ENCODE measurements around the gene INPP4A.
"Not testable (repeated sequence)": the region's sequence is repeated elsewhere in the genome, so short reads cannot be mapped to it uniquely, and the experiment has no call there.

The INPP4A gene

DNA sequence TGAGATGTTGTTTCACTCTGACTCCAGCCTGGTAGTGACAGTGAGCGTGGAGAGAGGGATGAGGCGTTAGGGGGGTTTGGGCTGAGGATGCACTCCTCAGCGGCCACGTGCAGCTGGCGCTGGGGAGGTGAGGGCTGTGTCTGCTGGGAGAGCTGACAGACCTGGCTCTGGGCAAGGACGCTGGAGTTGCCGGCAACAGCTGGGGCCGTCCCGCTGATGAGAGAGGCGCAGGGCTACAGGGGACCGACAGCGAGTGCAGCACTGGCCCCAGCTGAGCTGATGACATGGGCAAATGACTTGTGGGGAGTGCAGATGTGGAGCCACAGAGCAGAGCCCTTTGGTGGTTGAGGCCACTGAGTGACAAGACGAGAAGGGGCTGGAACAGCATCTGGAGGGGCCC is 125.3 kb downstream of the INPP4A start:
- no peak for DNase-seq

DNA sequence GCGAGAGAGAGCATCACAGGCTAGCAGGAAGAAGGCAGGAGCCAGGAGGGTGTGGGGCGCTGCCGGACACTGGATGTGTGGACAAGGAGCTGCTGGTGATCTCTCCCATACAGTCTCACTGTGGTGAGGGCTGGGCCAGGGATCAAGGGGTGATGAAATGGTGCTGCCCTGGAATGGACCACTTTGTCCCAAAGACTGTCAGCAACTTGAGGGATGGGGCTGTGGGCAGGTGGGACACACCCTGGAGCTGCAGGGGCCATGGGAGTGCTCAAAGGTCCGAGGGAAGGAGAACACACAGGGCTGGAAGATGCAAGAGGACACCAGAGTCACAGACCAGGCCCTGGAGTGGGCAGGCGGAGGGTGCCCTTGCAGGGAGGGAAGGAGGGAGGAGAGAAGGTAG is 125.7 kb downstream of the INPP4A start:
- no peak for DNase-seq

DNA sequence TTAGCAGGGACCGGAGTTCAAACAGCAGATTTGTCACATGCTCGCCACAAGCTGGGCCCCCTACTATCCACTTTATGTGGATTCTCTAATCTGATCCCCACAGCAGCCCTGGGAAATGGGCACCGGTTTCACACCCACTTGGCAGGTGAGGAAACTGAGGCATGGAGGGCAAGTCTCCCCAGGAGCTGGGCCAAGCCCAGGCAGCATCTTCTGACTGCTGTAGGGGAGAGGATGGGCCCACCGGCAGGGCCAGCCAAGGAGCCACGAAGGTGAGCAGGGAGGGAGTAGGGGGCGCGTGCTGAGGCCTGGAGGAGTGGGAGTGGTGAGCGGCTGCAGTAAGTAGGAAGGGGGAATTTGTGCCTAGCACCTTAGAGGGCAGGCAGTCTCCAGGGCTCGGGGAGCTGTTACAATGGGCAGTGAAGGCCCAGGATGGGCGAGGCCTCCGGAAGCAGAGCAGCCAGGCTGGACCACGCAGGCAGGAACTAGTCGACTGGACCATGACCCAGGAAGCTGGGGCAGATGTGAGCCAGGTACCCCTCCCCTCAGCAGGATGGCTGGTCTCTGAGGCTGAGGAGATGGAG is 126.6 kb downstream of the INPP4A start:
- DNase-seq: no peak

DNA sequence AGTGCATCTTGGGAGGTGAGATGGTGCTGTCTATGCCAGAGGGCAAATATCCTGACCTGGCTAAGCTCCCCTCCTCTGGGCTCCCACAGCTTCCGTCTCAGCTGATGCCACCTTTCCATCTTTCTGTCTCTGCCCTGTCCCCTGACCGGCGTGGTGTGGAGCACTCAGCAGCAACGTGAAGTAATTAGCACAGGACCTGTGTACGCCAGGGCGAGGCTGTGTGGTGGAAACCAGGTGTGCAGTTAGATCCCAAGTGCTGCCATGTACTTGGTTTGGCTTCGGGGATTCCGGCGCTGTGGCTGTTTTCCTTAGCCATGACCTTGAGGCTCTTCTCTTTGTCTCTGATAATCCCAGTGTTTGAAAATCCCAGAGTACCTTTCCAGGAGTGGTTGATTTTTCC is 127.1 kb downstream of the INPP4A start:
- DNase-seq: no peak

DNA sequence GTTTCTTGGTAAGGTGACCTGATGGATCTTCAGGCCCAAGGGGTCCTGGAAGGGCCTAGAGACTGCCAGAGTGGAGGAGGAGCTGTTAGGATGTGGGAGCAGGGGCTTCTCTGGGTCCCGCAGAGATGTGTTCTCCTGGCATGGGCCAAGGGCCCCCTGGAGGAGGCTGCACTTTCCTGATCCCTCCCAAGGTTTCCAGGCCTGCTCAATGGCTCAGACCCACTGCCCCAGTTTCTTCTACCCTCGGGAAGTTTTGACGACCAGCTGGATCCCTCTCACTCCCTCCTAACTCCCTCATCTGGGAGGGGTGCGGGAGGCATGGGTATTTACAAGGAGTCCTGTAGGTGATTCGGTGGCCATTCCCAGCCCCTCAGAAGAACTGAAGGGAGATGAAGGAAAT is 127.6 kb downstream of the INPP4A start:
- DNase-seq: no peak

DNA sequence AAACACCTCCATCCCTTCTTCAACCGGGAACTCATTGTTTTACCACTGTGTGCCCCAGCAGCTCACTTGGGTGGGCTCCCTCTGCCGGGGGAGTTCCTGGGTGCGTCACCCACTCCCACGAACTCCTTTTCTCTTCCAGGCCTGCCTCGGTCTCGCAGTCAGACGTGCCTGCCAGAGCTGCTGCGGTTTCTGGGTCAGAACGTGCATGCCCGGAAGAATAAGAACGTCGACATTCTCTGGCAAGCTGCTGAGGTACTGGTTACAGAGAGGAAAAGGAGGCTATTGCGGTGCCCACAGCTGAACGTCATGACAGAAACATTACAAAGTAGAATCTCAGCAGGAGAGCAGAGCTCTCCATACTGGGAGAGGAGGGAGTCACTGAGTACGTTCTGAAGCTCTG is 128.0 kb downstream of the INPP4A start:
- DNase-seq: no peak

DNA sequence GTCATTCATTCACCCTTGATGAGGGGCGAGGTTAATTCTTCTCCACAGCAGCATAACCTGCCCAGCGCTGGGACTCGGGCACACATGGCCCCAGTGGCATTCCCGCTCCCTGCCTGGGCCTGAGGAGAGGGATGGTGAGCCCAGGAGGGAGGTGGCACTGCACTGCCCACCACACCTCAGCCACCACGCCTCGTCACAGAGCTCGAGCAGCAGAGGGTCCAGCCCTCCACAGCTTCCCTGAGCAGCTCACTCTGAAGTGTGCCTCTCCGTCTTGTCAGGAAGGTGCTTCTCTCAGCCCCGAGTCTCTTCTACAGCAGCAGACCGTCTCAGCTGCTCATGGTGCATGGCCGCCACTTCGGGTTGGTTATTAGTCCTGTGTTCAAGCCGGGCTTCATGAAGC is 128.8 kb downstream of the INPP4A start:
- DNase-seq: no peak

DNA sequence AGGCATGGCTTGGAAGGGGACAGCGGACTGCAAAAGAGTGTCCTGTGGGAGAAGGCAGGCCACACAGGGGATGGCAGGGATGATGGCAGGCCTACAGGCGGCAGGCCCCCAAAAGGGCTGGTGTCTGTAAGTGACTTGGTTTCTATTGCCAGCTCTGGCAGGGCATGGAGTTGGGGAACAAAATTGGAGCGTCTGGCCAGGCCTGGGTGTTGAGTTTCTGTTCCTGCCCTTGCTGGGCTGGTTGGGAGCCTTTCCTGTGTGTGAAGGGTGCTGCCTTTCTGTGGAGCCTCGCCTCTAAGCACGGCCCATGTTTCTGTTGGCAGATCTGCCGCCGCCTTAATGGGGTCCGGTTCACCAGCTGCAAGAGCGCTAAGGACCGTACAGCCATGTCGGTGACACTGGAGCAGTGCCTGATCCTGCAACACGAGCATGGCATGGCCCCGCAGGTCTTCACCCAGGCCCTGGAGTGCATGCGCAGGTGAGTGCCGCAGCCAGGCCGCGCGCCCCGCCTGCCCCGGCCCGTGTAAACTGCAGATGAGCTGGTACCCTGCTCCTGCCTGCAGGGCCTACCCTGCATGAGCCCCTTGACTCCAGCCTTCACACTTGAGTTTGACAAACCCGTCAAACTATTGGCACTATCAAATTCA is 132.1 kb downstream of the INPP4A start:
- DNase-seq: no peak

DNA sequence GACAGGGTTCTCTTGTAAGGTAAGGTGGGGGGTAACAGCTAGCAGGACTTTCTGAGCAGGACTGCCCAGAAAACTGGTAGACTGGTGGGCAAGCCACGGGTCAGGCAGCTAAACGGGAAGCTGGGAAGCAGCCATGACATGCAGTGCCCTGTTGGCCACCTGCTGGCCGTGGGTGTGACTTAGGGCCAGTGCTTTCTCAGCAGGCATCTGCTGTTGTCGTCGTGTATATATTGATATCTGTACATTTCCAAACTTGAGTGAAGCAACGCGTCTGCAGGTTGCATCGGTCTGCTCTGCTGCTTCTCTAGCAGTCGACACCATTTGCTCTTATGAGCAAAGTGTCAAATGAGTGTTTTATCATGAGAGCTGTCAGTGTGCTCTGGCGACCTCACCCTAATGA is 132.7 kb downstream of the INPP4A start:
- no peak for DNase-seq

DNA sequence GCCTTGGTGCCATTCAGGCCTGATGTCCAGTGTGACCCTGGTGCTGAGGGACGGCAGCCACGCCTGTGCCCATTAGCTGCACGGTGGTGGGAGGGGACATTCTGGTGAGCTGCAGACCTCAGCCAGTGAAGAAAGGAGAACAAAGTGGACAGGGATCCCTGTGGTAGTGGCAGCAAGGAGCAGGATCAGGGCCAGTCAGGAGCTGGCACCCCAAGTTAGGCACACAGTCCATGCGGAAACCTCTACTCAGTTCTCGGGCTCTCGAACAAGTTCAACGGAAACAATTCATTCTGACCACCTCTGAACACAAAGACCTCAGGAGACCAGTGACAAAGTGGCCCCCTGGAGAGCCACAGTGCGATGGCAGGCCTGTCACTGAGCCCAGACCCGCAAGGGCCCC is 133.6 kb downstream of the INPP4A start:
- no peak for DNase-seq

DNA sequence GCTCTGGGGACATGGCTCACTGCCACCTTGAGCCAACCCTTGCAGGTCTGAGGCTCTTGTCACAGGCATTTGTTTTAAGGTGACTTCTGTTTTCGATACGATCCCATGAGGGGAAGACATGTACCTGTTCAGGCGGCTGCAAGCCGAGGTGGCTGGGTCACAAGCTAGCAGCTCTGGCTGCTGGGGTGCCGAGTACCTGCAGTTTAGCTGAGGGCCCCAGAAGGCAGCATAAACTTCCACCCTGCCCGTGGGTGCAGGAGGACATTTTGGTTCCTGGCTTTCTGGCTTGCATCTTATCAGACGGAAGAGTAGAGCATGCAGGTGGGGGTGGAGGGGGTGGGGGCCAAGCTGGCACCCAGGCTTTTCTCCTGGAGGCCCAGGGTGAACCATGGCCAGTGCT is 135.3 kb downstream of the INPP4A start:
- DNase-seq: no peak

DNA sequence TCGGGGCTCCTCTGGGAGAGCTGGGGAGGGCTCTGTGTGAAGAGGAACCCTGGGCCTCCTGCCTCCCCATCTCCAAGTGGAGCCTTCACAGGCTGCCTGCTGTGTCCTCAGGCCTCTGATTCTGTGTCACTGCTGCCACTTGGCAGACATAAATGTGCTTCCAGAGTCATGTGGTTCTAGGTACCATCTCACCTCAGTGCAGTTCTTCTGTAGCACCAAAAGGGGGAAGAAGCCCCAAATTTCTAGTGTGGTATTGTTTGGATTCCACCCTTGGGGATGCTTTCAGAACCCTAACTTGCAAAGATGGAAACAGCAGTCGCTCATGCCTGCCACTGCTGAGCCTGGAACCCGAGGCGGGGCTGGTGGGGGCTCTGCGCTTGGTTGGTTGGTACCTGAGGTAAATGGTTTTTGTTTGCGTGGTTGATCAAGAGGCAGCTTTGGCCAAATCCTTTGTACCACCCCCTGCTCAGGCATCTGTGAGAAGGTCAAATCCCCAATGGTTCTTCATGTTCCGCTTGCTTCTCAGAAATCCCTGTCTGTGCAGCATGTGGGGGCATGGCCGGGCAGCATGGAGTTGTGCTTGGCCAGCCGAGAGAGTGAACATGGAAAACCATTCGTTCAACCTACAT is 136.1 kb downstream of the INPP4A start:
- no peak for DNase-seq

DNA sequence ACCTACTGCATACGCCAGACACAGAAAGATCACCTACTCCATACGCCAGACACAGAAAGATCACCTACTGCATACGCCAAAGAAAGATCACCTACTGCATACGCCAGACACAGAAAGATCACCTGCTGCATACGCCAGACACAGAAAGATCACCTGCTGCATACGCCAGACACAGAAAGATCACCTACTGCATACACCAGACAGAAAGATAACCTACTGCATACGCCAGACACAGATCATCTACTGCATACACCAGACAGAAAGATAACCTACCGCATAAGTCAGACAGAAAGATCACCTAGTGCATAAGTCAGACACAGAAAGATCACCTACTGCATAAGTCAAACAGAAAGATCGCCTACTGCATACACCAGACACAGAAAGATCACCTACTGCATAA is 137.9 kb downstream of the INPP4A start:
- no peak for DNase-seq

DNA sequence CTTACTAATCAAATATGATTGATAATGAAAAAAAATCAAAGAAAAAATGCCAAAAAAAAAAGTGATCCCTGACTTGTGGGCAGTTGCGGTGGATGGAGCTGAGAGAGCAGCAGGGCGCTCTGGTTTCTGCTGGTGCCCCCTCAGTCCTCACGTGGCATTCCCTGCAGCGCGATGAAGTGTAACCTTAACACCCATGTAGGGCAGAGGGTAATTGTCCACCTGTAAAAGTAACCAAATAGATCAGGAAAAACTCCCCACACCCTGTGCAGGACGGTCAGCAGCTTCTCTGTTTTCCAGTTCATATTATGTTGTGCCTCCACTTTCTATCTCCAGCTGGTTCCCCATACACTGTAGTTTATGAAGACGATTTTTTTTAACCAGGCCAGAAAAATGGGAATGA is 138.6 kb downstream of the INPP4A start:
- DNase-seq: no peak

DNA sequence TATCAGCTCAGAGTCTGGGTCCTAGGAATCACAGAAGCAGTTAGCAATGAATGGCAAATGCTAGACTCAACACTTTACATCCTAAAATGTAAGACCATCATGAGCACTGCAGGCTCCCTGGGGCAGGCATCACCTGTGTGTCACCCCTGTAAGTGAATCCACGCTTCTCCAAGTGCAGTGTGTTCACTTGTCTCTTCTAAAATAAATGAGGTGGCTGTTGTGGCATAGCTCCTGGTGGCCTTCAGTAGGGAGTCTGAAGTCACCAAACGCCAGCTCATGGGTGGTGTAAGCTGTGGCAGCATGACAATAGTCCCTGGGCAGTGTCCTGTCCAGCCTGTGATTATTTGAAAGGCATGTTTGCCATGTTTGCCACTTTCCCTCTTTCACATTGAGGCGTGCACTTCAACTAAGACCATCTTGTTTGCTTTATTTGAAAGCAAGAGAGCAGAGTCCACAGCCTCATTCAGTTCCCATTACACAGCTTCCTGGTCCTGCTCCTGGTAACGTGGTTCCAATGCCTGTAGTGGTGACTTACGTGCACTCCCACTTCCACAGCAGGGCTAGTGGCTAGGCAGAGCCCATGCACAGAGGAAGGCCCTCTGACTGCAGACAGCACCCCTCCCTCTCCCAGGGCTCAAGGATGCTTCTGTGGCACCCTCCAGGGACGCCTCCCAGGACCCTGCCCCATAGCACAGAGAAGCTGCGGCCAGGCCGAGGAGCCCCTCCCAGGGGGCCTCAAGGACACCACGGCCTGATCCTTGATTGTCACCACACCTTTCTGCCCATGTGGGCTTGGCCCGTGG is 139.4 kb downstream of the INPP4A start:
- no peak for DNase-seq

DNA sequence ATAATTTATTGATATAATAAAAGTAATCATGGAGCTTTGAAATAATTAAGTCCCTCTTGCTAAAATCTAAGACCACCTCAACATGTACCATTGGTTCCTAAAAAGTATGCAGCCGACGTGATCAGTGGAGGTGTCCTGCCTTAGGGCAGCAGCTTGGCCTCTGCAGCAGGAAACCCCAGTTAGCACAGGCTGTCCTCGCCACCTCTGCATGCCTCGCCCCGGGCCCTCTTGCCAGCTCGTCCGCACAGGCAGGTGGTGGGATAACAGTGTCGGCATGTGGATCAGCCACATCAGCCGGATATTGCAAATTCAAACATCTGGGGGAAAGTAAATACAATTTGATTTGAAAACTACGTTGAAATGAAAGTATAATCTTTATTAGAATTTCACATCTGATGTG is 140.7 kb downstream of the INPP4A start:
- DNase-seq: no peak

DNA sequence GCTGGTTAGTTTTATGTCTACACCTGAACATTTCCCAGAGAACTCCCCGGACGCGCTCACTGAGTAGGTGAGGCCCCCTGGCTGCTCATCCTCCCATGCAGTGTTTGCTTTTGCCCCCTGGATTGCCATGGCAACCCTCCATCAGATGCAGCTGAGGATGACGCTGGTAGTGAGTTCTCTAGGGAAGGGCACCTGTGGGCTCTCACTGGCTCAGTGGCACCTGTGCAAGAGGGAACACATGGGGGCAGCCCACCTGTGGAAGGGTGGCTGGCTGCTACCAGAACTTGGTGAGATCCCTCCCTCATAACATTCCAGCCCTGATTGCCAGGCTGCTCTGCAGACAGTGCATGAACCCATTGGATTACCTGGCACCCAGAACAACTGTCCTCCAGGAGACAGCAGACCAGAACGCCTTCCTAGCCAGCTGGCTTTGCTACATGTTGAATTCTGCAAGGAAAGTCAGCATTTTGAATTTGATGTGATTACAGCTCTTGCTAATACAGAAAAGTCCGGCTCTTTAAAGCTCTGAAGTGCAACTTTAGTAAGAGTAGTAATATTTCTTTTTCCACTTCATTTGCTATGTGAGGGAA is 142.0 kb downstream of the INPP4A start:
- DNase-seq: no peak

DNA sequence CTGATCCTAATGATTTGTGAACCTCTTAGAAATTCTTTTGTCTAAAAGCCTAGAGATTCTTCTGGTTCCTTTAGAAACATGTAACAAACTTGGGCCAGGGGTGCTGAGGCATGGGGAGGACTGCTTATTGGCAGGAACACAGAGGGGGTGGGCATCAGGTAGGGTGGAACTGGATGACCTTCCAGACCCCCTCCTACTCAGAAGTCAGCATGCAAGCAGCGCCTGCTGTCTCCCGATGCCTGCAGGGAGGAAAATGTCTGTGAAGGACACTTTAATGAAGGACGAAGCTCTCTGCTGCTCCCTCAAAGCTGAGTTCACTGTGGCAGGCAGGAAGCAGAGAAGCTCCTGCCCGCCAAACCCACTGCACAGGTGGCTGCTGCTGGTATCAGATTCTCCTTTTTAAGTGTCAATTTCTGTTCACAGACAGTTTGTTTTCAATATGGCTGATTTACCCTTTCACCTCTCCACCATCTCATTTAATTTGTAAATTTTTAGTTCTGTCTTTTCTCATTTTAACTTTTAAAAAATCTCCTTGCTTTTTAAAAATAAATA is 144.3 kb downstream of the INPP4A start:
- no peak for DNase-seq

DNA sequence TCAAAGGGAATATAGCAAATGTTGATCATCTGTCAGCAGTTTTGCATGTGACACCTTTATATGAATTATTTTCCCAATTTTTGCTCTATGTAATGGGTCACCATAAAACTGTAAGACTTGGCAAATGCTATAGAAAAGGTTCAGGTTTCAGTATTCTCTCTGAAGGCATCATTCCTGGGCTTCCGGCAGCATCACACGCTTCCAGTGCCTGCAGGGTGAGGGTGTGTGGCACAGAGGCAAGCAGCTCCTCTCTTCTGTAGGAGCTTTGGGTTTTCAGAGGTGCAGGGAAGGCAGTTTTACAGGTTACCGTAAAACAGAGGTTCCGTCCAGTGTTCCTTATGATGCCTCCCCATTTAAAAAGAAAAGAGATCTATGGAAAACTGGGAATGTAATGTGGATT is 144.8 kb downstream of the INPP4A start:
- no peak for DNase-seq

DNA sequence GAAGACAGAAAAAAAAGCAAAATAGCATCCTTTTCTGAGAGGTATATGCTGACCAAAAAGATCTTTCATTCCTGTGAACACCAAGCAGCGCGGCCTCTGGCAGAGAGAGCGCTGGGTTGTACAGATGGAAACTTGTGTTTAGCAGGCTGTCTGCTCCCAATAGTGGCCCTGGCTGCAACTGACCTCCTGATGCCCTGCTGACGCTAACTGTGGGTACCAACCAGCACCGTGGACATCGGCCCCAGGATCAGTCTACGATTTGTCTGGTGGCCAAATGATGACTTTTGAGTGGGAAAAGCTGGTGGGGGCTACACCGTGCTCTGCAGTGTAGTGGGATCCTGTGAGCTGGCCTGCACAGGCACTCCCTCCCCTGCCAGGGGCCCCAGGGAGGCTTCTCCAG is 147.9 kb downstream of the INPP4A start:
- DNase-seq: no peak

DNA sequence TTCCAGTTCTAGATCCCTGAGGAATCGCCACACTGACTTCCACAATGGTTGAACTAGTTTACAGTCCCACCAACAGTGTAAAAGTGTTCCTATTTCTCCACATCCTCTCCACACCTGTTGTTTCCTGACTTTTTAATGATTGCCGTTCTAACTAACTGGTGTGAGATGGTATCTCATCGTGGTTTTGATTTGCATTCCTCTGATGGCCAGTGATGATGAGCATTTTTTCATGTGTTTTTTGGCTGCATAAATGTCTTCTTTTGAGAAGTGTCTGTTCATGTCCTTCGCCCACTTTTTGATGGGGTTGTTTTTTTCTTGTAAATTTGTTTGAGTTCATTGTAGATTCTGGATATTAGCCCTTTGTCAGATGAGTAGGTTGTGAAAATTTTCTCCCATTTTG is 150.0 kb downstream of the INPP4A start:
- not testable (repeated sequence) for DNase-seq

DNA sequence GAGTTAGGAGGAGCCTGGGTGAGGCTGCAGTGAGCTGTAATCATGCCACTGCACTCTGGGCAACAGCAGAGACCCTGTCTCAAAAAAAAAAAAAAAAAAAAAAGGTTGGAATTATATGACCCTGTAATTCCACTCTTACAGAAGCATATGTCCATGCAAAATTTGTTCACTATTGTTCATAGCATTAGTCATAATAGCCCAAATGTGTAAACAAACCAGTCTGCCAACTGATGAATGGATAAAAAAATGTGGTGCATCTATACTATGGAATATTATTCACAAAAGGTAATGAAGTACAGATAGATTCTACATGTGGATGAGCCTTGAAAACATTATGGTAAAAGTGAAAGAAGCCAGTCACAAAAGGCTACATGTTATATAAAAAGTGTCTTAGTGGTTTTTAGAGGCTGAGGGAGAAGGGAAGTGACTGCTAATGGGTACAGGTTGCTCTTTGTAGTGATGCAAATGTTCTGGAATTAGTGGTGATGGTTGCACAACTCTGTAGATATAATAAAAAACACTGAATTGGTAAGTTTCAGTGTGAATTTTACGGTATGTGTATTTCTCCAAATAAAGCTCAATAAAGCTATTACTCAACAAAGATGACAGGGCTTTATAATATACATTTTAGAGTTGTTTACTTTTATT is 154.2 kb downstream of the INPP4A start:
- no peak for DNase-seq

Measured in activated gamma-delta T cell treated with Interleukin-2 at 50 U/mL for 16 hours (primary cell).